H9 (cell line): Measurements from ENCODE around the gene ANKMY1. TPM values are rescaled to one million over a fixed set of nuclear protein-coding genes. Genes with fewer than 3 reads are reported as not detected.

Experiments
- DNase-seq: peaks from one replicate; pipeline ENCODE4 v3.0.0-alpha.2; 2017
- H2AFZ ChIP-seq: one replicate; pipeline ENCODE4 v1.6.1; 2013; ENCODE audit warnings: mild to moderate bottlenecking, low read length, control low read depth, moderate library complexity
- H2AK5ac ChIP-seq: 2 replicates; pipeline ENCODE4 v1.6.1; 2013; ENCODE audit warnings: low read length, control low read depth, mixed read lengths; ENCODE audit not compliant: insufficient read length
- H2BK120ac ChIP-seq: one replicate; pipeline ENCODE4 v1.6.1; 2013; ENCODE audit warnings: low read depth, mild to moderate bottlenecking, low read length, control low read depth, inconsistent platforms; ENCODE audit not compliant: poor library complexity, severe bottlenecking
- H2BK12ac ChIP-seq: 2 replicates; pipeline ENCODE4 v1.6.1; 2013; ENCODE audit warnings: low read length, control low read depth, mixed read lengths, low read depth; ENCODE audit not compliant: insufficient read length
- H2BK15ac ChIP-seq: 2 replicates; pipeline ENCODE4 v1.6.1; 2013; ENCODE audit warnings: low read depth, low read length, control low read depth
- H2BK20ac ChIP-seq: one replicate; pipeline ENCODE4 v1.6.1; 2013; ENCODE audit warnings: low read depth, mild to moderate bottlenecking, low read length, control low read depth, inconsistent platforms; ENCODE audit not compliant: poor library complexity, severe bottlenecking
- H2BK5ac ChIP-seq: 2 replicates; pipeline ENCODE4 v1.6.1; 2013; ENCODE audit warnings: low read length, control low read depth, mixed read lengths; ENCODE audit not compliant: insufficient read length
- H3K14ac ChIP-seq: 2 replicates; pipeline ENCODE4 v1.6.1; 2013; ENCODE audit warnings: low read length, control low read depth; ENCODE audit not compliant: insufficient read depth
- H3K18ac ChIP-seq: 2 replicates; pipeline ENCODE4 v1.6.1; 2013; ENCODE audit warnings: low read depth, mild to moderate bottlenecking, mixed read lengths, low read length, control low read depth; ENCODE audit not compliant: insufficient read length
- H3K23ac ChIP-seq: 2 replicates; pipeline ENCODE4 v1.6.1; 2013; ENCODE audit warnings: low read length, control low read depth, mixed read lengths, low read depth; ENCODE audit not compliant: insufficient read length
- H3K23me2 ChIP-seq: 2 replicates; pipeline ENCODE4 v1.6.1; 2013; ENCODE audit warnings: low read depth, mild to moderate bottlenecking, mixed read lengths, low read length, control low read depth; ENCODE audit not compliant: insufficient read length, poor library complexity, severe bottlenecking
- H3K27ac ChIP-seq: 2 replicates; pipeline ENCODE4 v1.5.1; 2013; ENCODE audit warnings: low read length, control low read depth, mixed read lengths, low read depth; ENCODE audit not compliant: insufficient read length
- H3K27me3 ChIP-seq: 2 replicates; pipeline ENCODE4 v1.6.1; 2013; ENCODE audit warnings: low read length, control low read depth, inconsistent platforms; ENCODE audit not compliant: insufficient read depth
- H3K4ac ChIP-seq: 2 replicates; pipeline ENCODE4 v1.6.1; 2013; ENCODE audit warnings: low read depth, mild to moderate bottlenecking, control low read depth, inconsistent platforms, low read length, moderate library complexity
- H3K4me1 ChIP-seq: 2 replicates; pipeline ENCODE4 v1.6.1; 2013; ENCODE audit warnings: low read length, control low read depth, inconsistent platforms; ENCODE audit not compliant: insufficient read depth
- H3K4me2 ChIP-seq: 2 replicates; pipeline ENCODE4 v1.6.1; 2013; ENCODE audit warnings: low read length, control low read depth, mixed read lengths; ENCODE audit not compliant: insufficient read length, insufficient read depth
- H3K56ac ChIP-seq: 2 replicates; pipeline ENCODE4 v1.6.1; 2013; ENCODE audit warnings: low read depth, mild to moderate bottlenecking, mixed read lengths, low read length, control low read depth; ENCODE audit not compliant: insufficient read length
- H3K79me1 ChIP-seq: 2 replicates; pipeline ENCODE4 v1.6.1; 2013; ENCODE audit warnings: low read depth, mild to moderate bottlenecking, moderate library complexity, low read length, control low read depth, inconsistent platforms; ENCODE audit not compliant: insufficient read depth, poor library complexity, severe bottlenecking
- H3K79me2 ChIP-seq: 2 replicates; pipeline ENCODE4 v1.6.1; 2013; ENCODE audit warnings: low read length, control low read depth, inconsistent platforms; ENCODE audit not compliant: insufficient read depth
- H3K9ac ChIP-seq: 2 replicates; pipeline ENCODE4 v1.6.1; 2013; ENCODE audit warnings: low read length, control low read depth, mixed read lengths; ENCODE audit not compliant: insufficient read length; ENCODE audit errors: extremely low read depth
- H3K9me3 ChIP-seq: one replicate; pipeline ENCODE4 v1.6.1; 2013; ENCODE audit warnings: low read depth, low read length, inconsistent platforms; ENCODE audit not compliant: control insufficient read depth
- H3T11ph ChIP-seq: one replicate; pipeline ENCODE4 v1.6.1; 2013; ENCODE audit warnings: mild to moderate bottlenecking, low read length, control low read depth, inconsistent platforms
- H4K20me1 ChIP-seq: one replicate; pipeline ENCODE4 v1.6.1; 2013; ENCODE audit not compliant: control insufficient read depth, insufficient read length, insufficient read depth
- H4K5ac ChIP-seq: 2 replicates; pipeline ENCODE4 v1.6.1; 2013; ENCODE audit warnings: low read depth, mild to moderate bottlenecking, mixed read lengths, low read length, control low read depth; ENCODE audit not compliant: insufficient read length
- H4K8ac ChIP-seq: replicated peaks from 2 replicates; pipeline ENCODE4 v1.6.1; 2013; ENCODE audit warnings: low read length, control low read depth, mixed read lengths, low read depth; ENCODE audit not compliant: insufficient read length
- H4K91ac ChIP-seq: 2 replicates; pipeline ENCODE4 v1.6.1; 2013; ENCODE audit warnings: low read depth, mild to moderate bottlenecking, moderate library complexity, mixed read lengths, low read length, control low read depth; ENCODE audit not compliant: insufficient read length
- H3K27ac Mint-ChIP-seq, 3 experiments: 2 replicates in 2 of 3; 3 replicates in 1 of 3; pipeline ENCODE4 v1.8.0; 2020 to 2021; ENCODE audit warnings: mixed read lengths in 3 of 3, mild to moderate bottlenecking in 1 of 3, moderate library complexity in 1 of 3
- H3K27me3 Mint-ChIP-seq: 2 replicates; pipeline ENCODE4 v1.8.0; 2021; ENCODE audit warnings: low read depth, mild to moderate bottlenecking, moderate library complexity, mixed read lengths
- H3K36me3 Mint-ChIP-seq, 3 experiments: 2 replicates in 2 of 3; 3 replicates in 1 of 3; pipeline ENCODE4 v1.8.0; 2020 to 2021; ENCODE audit warnings: low read depth in 3 of 3, mixed read lengths in 3 of 3; ENCODE audit not compliant: insufficient read depth in 1 of 3
- H3K4me1 Mint-ChIP-seq, 2 experiments: 2 replicates each; pipeline ENCODE4 v1.8.0; 2020; ENCODE audit warnings: mixed read lengths in 2 of 2
- H3K4me3 Mint-ChIP-seq, 2 experiments: 2 replicates in 1 of 2; 3 replicates in 1 of 2; pipeline ENCODE4 v1.8.0; 2020 to 2021; ENCODE audit warnings: mild to moderate bottlenecking in 2 of 2, mixed read lengths in 2 of 2, moderate library complexity in 1 of 2
- H3K9me3 Mint-ChIP-seq, 2 experiments: 2 replicates in 1 of 2; 3 replicates in 1 of 2; pipeline ENCODE4 v1.8.0; 2020; ENCODE audit warnings: mild to moderate bottlenecking in 2 of 2, mixed read lengths in 2 of 2, moderate library complexity in 1 of 2
- CTCF ChIP-seq: fragments of 200-600 bp; sonication (generic); conservative IDR thresholded peaks from 3 replicates; pipeline ENCODE4 v1.8.0; 2021; ENCODE audit warnings: antibody characterized with exemption, mild to moderate bottlenecking
- WGBS: extraction: QIAGEN DNeasy Blood & Tissue Kit; methylation state at CpG from one replicate; pipeline ENCODE4 v1.1.7; 2013; ENCODE audit warnings: missing lambda C conversion rate, low lambda C conversion rate, mixed read lengths; ENCODE audit not compliant: insufficient read length; ENCODE audit errors: extremely low coverage; 5-methylcytosine and 5-hydroxymethylcytosine counted together
- total RNA-seq: library from RNA; stranded (reverse); gene quantifications from 2 replicates; pipeline ENCODE4 v1.2.1, GENCODE V29; 2021

Gene ANKMY1
- total RNA-seq, 1 experiment from 2014 or later = 13.7 TPM

GRCh38 chr2:240464514-240465241, 93.1 kb downstream of the ANKMY1 start:
- Mint-ChIP-seq H3K4me1 (peaks cover 2 to 8% of the 10 kb centered on the region in 2 experiments; a peak in 3 of 4 replicates), H3K27ac (no peak overlapping the region), H3K4me3 (no peak overlapping the region), H3K27me3 (peaks cover 5% of the 10 kb centered on the region; the same call in 1 of the 2 replicates), H3K36me3 (peaks cover 0 to 18% (median 16%) of the 10 kb centered on the region in 3 experiments; a peak in 6 of 7 replicates), H3K9me3 (no peaks in the 10 kb centered on the region)
- Histone ChIP-seq H2AK5ac (no peak overlapping the region), H2BK120ac (no peak overlapping the region), H3K56ac (no peak overlapping the region), H3K4ac (no peak overlapping the region), H3K27me3 (no peaks in the 10 kb centered on the region), H2BK5ac (no peak overlapping the region), H4K8ac (no peak overlapping the region), H3K4me1 (no peaks in the 10 kb centered on the region), H3K23me2 (no peaks in the 10 kb centered on the region), H3T11ph (no peak overlapping the region), H4K20me1 (no peaks in the 10 kb centered on the region), H3K14ac (no peak overlapping the region), H3K9ac (no peak overlapping the region), H3K23ac (no peak overlapping the region), H3K27ac (no peak overlapping the region), H3K9me3 (no peaks in the 10 kb centered on the region), H3K79me1 (no peaks in the 10 kb centered on the region), H2BK20ac (no peak overlapping the region), H3K18ac (no peak overlapping the region), H4K91ac (no peak overlapping the region), H2BK15ac (no peak overlapping the region), H2AFZ (no peak overlapping the region), H4K5ac (no peak overlapping the region), H2BK12ac (no peak overlapping the region), H3K79me2 (no peaks in the 10 kb centered on the region), H3K4me2 (no peak overlapping the region)
- DNase-seq = peak; percentile 22
- WGBS = no CpG with 5 or more reads among the region's 43 CpGs
- no peak for TF ChIP-seq CTCF
